ENCODE measurements around the gene CRTAC1.

DNA sequence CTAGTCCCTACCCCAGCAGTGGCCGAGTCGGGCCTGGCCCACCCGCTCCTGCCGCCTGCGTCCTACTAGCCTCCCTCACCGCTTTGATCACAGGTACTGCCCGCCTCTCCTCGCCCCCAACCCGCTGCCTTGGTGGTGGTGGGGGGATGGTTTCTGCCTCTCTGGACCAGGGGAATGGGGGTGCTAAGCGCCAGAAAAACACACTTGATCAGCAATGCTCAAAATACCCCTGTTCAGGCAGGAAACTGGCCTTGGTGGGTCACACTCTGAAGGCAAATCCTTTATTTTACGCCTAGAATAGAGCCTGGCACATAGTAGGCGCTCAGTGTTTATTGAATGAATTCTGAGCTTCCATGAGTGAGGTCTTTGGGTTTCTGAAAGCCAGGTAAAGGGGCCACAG is 1.0 kb upstream of the CRTAC1 start:
- TF ChIP-seq CTCF (conservative IDR thresholded peaks at IDR 0.05) = no peak
- TF ChIP-seq ZFX (IDR thresholded peaks at IDR 0.05) = no peak
